IPS-18a (cell line): ENCODE results near the gene LPIN3.

Experiments
- H3K27ac ChIP-seq: one replicate; pipeline ENCODE4 v1.5.1; 2013; ENCODE audit warnings: low read length
- H3K27me3 ChIP-seq: one replicate; pipeline ENCODE4 v1.6.1; 2013; ENCODE audit warnings: mild to moderate bottlenecking, low read length; ENCODE audit not compliant: control insufficient read depth, insufficient read depth
- H3K36me3 ChIP-seq: one replicate; pipeline ENCODE4 v1.6.1; 2013; ENCODE audit warnings: low read depth, low read length; ENCODE audit not compliant: control insufficient read depth
- H3K4me1 ChIP-seq: one replicate; pipeline ENCODE4 v1.6.1; 2013; ENCODE audit warnings: low read depth, low read length; ENCODE audit not compliant: control insufficient read depth
- H3K4me3 ChIP-seq: one replicate; pipeline ENCODE4 v1.5.1; 2013; ENCODE audit warnings: low read length
- H3K9ac ChIP-seq: one replicate; pipeline ENCODE4 v1.6.1; 2013; ENCODE audit warnings: mild to moderate bottlenecking, low read length, moderate library complexity
- H3K9me3 ChIP-seq: one replicate; pipeline ENCODE4 v1.6.1; 2013; ENCODE audit warnings: low read depth, low read length; ENCODE audit not compliant: control insufficient read depth

Gene LPIN3

GRCh38 chr20:41355192-41355591, 14.6 kb downstream of the LPIN3 start:
- Histone ChIP-seq H3K27ac (no peak overlapping the region), H3K36me3 (no peaks in the 10 kb centered on the region), H3K4me3 (no peak overlapping the region), H3K9ac (no peak overlapping the region), H3K27me3 (no peaks in the 10 kb centered on the region), H3K4me1 (no peaks in the 10 kb centered on the region), H3K9me3 (no peaks in the 10 kb centered on the region)

- Histone ChIP-seq H3K9me3 (no peaks in the 10 kb centered on the region), H3K4me1 (no peaks in the 10 kb centered on the region), H3K27ac (no peak overlapping the region), H3K36me3 (no peaks in the 10 kb centered on the region), H3K4me3 (no peak overlapping the region), H3K9ac (no peak overlapping the region), H3K27me3 (no peaks in the 10 kb centered on the region)
Observed at GRCh38 chr20:41355598-41356203, 15.1 kb downstream of the LPIN3 start.

GRCh38 chr20:41356951-41357350, 16.3 kb downstream of the LPIN3 start:
- H3K4me1 ChIP-seq: no peaks in the 10 kb centered on the region
- no peaks in the 10 kb centered on the region for H3K36me3 ChIP-seq
- no peak overlapping the region for H3K4me3 ChIP-seq
- no peaks in the 10 kb centered on the region for H3K9me3 ChIP-seq
- no peaks in the 10 kb centered on the region for H3K27me3 ChIP-seq
- H3K9ac ChIP-seq: no peak overlapping the region
- H3K27ac ChIP-seq: no peak overlapping the region

GRCh38 chr20:41357424-41358163, 17.0 kb downstream of the LPIN3 start:
- Histone ChIP-seq H3K4me3 (no peak overlapping the region), H3K9ac (no peak overlapping the region), H3K36me3 (no peaks in the 10 kb centered on the region), H3K27ac (no peak overlapping the region), H3K4me1 (no peaks in the 10 kb centered on the region), H3K9me3 (no peaks in the 10 kb centered on the region), H3K27me3 (no peaks in the 10 kb centered on the region)

GRCh38 chr20:41358230-41358629, 17.6 kb downstream of the LPIN3 start:
- H3K36me3 ChIP-seq: no peaks in the 10 kb centered on the region
- no peak overlapping the region for H3K9ac ChIP-seq
- H3K9me3 ChIP-seq: no peaks in the 10 kb centered on the region
- no peaks in the 10 kb centered on the region for H3K27me3 ChIP-seq
- H3K4me3 ChIP-seq: no peak overlapping the region
- H3K4me1 ChIP-seq: no peaks in the 10 kb centered on the region
- H3K27ac ChIP-seq: no peak overlapping the region

GRCh38 chr20:41358717-41359116, 18.1 kb downstream of the LPIN3 start:
- Histone ChIP-seq H3K36me3 (no peaks in the 10 kb centered on the region), H3K9ac (no peak overlapping the region), H3K4me1 (no peaks in the 10 kb centered on the region), H3K4me3 (no peak overlapping the region), H3K27ac (no peak overlapping the region), H3K9me3 (no peaks in the 10 kb centered on the region), H3K27me3 (no peaks in the 10 kb centered on the region)

GRCh38 chr20:41359541-41360011, 19.0 kb downstream of the LPIN3 start:
- Histone ChIP-seq H3K4me1 (no peaks in the 10 kb centered on the region), H3K36me3 (no peaks in the 10 kb centered on the region), H3K27me3 (peaks cover 3% of the 10 kb centered on the region), H3K9ac (no peak overlapping the region), H3K9me3 (no peaks in the 10 kb centered on the region), H3K27ac (no peak overlapping the region), H3K4me3 (no peak overlapping the region)

- no peaks in the 10 kb centered on the region for H3K36me3 ChIP-seq
- H3K4me1 ChIP-seq: no peaks in the 10 kb centered on the region
- H3K9me3 ChIP-seq: no peaks in the 10 kb centered on the region
- H3K4me3 ChIP-seq: no peak overlapping the region
- H3K27ac ChIP-seq: no peak overlapping the region
- H3K9ac ChIP-seq: no peak overlapping the region
- peaks cover 19% of the 10 kb centered on the region for H3K27me3 ChIP-seq
Observed at GRCh38 chr20:41360831-41361756, 20.5 kb downstream of the LPIN3 start.

- H3K27me3 ChIP-seq: peaks cover 24% of the 10 kb centered on the region
- H3K27ac ChIP-seq: no peak overlapping the region
- no peaks in the 10 kb centered on the region for H3K36me3 ChIP-seq
- no peak overlapping the region for H3K4me3 ChIP-seq
- H3K9me3 ChIP-seq: no peaks in the 10 kb centered on the region
- H3K9ac ChIP-seq: no peak overlapping the region
- no peaks in the 10 kb centered on the region for H3K4me1 ChIP-seq
Observed at GRCh38 chr20:41361757-41362747, 21.4 kb downstream of the LPIN3 start.

- Histone ChIP-seq H3K4me3 (no peak overlapping the region), H3K36me3 (no peaks in the 10 kb centered on the region), H3K9ac (no peak overlapping the region), H3K27ac (no peak overlapping the region), H3K27me3 (peaks cover 31% of the 10 kb centered on the region), H3K4me1 (peaks cover 4% of the 10 kb centered on the region), H3K9me3 (no peaks in the 10 kb centered on the region)
Observed at GRCh38 chr20:41362748-41363140, 22.1 kb downstream of the LPIN3 start.
